Activated naive CD8-positive, alpha-beta T cell treated with anti-CD3 and anti-CD28 coated beads, Interleukin-2, amount 50 U/mL, for 24 hours (primary cell): Measurements from ENCODE around the gene PCNX2.
A peak's percentile ranks its signal among the peaks of the same experiment; 100 is the strongest.

Experiments
- ATAC-seq: fragments of 150-1000 bp; cut with Tn5 transposase; one replicate; pipeline ENCODE4 v1.10.0; 2021
- DNase-seq: peaks from one replicate; pipeline ENCODE4 v3.0.0; 2021
- H3K27ac Mint-ChIP-seq: one replicate; pipeline ENCODE4 v1.8.0; 2021; ENCODE audit warnings: mild to moderate bottlenecking, mixed read lengths
- H3K27me3 Mint-ChIP-seq: one replicate; pipeline ENCODE4 v1.8.0; 2021; ENCODE audit warnings: mixed read lengths
- H3K36me3 Mint-ChIP-seq: one replicate; pipeline ENCODE4 v1.8.0; 2021; ENCODE audit warnings: low read depth, mixed read lengths
- H3K4me1 Mint-ChIP-seq: one replicate; pipeline ENCODE4 v1.8.0; 2021; ENCODE audit warnings: mixed read lengths
- H3K4me3 Mint-ChIP-seq: one replicate; pipeline ENCODE4 v1.8.0; 2021; ENCODE audit warnings: mild to moderate bottlenecking, moderate library complexity, mixed read lengths
- H3K9me3 Mint-ChIP-seq: one replicate; pipeline ENCODE4 v1.8.0; 2021; ENCODE audit warnings: mixed read lengths

PCNX2 gene

DNA sequence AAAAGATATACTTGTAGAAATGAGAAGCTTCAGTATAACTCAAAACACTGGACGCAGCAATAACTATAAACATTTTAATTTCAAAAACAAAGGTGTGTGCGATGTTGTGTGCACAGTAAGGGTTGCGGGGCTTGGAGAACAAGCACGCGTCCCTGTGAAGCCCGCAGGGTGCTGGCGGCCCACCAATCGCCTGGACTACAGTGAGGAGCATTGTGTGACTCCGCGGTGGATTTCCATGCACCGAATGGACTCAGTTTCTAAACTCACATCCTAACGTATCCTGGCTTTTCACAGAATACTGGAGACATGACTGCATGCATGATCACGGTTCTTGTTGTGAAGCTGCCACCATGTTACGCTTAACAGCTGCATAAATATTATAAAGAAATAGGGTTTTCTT lies 312.1 kb downstream of the PCNX2 start:
- H3K27ac Mint-ChIP-seq = no peak overlapping the region
- H3K4me3 Mint-ChIP-seq = no peak overlapping the region
- H3K9me3 Mint-ChIP-seq = no peaks in the 10 kb centered on the region
- H3K36me3 Mint-ChIP-seq = peaks cover 9% of the 10 kb centered on the region
- no peaks in the 10 kb centered on the region for H3K27me3 Mint-ChIP-seq
- DNase-seq (no peak), ATAC-seq (no peak)
- peaks cover 6% of the 10 kb centered on the region for H3K4me1 Mint-ChIP-seq

DNA sequence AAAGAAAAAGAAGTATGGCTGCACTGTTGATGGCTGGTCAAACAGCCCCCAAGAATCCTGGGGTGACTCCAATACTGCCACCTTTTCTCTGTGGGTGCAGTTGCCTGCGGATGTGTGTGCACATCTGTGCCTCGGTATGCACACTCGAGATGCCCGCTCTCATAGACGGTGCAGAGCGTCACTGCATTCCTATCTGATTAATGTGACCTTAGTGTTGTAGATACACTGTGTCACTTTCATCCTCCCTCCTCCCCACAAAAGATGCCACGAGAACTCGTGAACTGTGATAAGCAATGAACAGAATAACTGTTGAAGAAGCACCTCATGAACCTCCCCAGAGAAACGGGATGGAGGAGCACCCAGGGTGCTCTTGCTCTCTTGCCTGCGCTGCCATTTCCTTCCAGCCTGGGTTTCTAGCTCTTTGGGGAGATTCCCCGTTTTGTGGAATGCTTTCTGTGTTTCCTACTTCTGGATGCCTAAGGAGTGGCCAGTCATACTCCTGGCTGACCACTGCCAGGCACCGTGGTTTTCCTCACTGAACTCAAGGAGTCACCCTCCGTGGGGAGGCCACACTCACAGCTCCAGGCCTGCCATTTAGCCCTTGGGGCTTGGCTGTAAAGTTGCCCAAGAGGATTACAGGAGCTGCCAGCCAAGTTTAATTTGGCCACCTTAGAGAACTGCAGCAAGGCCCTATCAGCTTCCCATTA lies 313.1 kb downstream of the PCNX2 start:
- Mint-ChIP-seq H3K9me3 (no peaks in the 10 kb centered on the region), H3K36me3 (peaks cover 14% of the 10 kb centered on the region), H3K4me1 (peaks cover 16% of the 10 kb centered on the region)

DNA sequence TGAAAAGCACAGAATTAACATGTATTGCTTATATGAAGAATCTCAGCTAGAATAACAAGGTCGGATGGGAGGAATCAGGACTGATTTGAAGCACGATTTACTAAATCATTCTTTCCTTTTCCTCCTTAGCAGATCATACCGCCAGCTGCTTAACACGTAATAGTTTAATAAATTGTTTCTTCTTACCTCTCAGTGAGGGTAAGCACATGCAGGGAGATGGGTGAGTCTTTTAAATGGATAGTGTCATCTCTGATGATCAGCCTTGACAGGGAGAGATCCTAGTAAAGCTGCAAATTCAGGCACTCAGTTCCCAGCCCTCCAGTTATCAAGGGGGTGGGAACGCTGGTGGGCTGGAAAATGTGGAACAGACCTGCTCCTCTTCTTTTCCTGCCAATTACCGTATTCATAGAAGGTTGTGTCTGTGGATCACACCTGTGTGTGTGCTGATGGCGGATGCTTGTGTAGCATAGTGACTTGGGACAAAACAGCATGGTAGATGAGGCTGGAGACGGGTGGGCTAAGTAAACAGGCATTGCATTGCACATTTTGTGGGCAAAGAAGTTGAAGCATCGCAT lies 314.5 kb downstream of the PCNX2 start:
- Mint-ChIP-seq H3K9me3 (no peaks in the 10 kb centered on the region), H3K27ac (no peak overlapping the region), H3K4me1 (peaks cover 16% of the 10 kb centered on the region), H3K27me3 (no peaks in the 10 kb centered on the region), H3K4me3 (no peak overlapping the region), H3K36me3 (peaks cover 19% of the 10 kb centered on the region)
- ATAC-seq = no peak
- no peak for DNase-seq

More for the DNA sequence above, 313.1 kb downstream of the PCNX2 start:
- DNase-seq = no peak
- no peak overlapping the region for H3K4me3 Mint-ChIP-seq
- ATAC-seq = no peak
- no peak overlapping the region for H3K27ac Mint-ChIP-seq
- H3K27me3 Mint-ChIP-seq = no peaks in the 10 kb centered on the region

DNA sequence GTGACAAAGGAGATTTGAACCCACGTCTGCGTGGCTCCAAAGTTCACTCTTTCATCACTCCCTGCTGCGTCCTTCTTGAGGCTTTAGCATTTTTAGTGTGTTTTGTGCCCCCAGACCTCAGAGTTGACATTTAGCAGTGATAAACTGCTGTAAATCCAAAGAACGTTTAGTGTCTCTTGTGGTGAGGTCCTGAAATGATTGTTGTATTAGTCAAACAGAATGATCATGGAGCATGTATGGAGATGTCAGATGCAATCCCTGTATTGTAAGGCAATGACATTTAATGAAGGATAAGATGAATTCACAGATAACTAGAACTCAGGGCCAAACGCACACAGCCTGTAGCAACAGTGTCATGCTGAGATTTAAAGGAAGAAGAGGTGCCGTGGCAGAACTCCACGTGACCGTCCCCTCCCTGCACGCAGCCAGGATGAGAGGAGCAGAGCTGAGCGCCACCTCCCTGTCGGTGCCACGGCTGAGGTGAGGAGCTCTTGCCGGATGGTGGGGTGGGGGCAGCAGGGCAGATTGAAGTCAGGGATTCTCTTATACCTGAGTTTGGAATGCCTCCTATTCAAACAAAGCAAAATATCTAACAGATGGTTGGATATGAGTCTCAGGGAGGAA lies 315.1 kb downstream of the PCNX2 start:
- H3K27ac Mint-ChIP-seq = no peak overlapping the region
- DNase-seq = no peak

DNA sequence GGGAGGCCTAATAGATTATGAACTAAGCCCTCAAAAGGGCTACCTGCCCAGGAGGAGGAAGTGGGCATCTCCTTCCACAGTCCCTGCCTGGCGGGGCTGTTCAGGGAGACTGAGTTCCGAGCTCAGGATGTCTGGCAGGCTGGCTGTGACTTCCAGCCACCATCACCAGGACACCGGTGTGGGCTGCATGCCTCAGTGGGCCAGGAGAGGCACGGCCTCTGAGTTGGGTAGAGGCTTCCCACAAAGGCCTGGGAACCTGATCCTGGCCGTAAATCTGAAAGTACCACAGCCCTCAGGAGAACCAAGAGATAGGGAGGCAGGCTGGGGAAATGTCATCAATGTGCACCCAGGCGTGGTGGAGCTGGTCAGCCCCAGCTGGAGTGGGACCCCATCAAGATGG lies 316.0 kb downstream of the PCNX2 start:
- no peak for DNase-seq
- Mint-ChIP-seq H3K4me3 (no peak overlapping the region), H3K36me3 (peaks cover 25% of the 10 kb centered on the region), H3K9me3 (no peaks in the 10 kb centered on the region), H3K27me3 (no peaks in the 10 kb centered on the region), H3K4me1 (peaks cover 16% of the 10 kb centered on the region), H3K27ac (no peak overlapping the region)
- ATAC-seq = no peak

More for the DNA sequence above, 315.1 kb downstream of the PCNX2 start:
- Mint-ChIP-seq H3K36me3 (peaks cover 19% of the 10 kb centered on the region), H3K9me3 (no peaks in the 10 kb centered on the region), H3K4me3 (no peak overlapping the region), H3K4me1 (peaks cover 16% of the 10 kb centered on the region), H3K27me3 (no peaks in the 10 kb centered on the region)
- ATAC-seq = no peak

DNA sequence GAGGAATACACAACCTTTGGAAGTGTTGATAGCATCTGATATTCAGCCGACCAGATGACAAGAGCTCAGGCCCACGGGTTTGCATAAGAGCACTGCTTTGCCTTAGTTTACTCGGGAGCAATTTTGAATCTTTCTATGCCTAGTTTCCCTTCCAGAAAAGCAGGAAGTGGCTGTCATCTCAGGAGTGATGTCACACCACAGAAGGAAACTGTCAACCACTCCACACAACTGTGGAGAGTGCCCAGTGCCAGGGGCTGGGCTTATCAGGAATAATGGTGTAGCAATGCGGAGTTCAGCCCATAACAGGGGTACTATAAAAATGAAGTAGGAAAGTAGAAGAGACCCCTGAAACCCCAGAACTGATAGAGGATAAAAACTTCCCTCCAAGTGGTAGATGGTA lies 316.7 kb downstream of the PCNX2 start:
- ATAC-seq = no peak
- peak overlapping the region; percentile 50 for H3K27ac Mint-ChIP-seq
- no peaks in the 10 kb centered on the region for H3K27me3 Mint-ChIP-seq
- peaks cover 5% of the 10 kb centered on the region for H3K9me3 Mint-ChIP-seq
- peaks cover 16% of the 10 kb centered on the region for H3K4me1 Mint-ChIP-seq
- no peak overlapping the region for H3K4me3 Mint-ChIP-seq
- H3K36me3 Mint-ChIP-seq = peaks cover 31% of the 10 kb centered on the region
- DNase-seq = no peak

DNA sequence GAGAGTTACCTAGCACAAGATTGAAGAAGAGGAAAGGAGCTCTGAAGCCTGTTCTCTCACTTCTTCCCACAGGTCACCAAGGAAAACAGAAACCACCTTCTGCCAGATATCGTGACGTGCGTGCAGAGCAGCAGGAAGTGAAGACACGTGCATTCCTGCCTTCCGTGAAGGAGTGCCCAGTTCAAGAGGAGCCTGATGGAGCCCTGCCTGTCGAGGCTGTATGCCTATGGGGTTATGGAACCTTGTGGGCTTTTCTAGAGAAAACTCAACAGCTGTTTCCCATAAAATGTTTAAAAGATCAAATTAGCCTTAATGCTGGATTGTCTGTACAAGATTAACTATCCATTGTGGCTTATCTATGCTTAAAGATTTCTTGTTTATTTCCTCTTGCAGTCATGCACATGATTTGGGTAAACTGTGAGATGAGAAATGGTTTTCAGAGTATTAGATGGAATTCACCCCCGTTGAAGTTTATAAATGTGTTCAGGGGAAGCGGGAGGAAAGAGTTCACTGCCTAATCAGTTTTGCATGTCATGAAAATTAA lies 317.4 kb downstream of the PCNX2 start:
- Mint-ChIP-seq H3K36me3 (peaks cover 36% of the 10 kb centered on the region), H3K9me3 (peaks cover 12% of the 10 kb centered on the region), H3K27me3 (no peaks in the 10 kb centered on the region), H3K27ac (peak overlapping the region; percentile 59), H3K4me3 (no peak overlapping the region), H3K4me1 (peaks cover 16% of the 10 kb centered on the region)
- ATAC-seq (peak; percentile 49), DNase-seq (no peak)

DNA sequence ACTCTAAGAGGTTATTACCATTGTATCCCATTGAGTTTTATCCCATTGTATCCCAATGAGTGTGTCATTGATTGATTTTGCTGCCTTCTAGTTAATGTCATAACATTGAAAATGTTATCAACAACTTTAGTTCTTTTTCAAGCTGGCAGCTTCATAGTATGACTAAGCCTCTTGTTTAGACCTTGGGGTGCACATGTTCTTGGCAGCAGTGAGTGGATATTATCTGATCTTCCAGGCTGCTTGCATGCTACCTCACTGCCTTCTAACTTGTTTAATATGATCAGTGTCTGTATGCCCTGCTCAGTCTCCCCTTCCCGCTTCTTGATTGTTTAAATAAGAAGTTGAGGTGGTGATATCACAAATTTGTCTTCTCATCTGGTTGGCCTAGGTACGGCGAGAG lies 320.6 kb downstream of the PCNX2 start:
- peaks cover 62% of the 10 kb centered on the region for H3K36me3 Mint-ChIP-seq

DNA sequence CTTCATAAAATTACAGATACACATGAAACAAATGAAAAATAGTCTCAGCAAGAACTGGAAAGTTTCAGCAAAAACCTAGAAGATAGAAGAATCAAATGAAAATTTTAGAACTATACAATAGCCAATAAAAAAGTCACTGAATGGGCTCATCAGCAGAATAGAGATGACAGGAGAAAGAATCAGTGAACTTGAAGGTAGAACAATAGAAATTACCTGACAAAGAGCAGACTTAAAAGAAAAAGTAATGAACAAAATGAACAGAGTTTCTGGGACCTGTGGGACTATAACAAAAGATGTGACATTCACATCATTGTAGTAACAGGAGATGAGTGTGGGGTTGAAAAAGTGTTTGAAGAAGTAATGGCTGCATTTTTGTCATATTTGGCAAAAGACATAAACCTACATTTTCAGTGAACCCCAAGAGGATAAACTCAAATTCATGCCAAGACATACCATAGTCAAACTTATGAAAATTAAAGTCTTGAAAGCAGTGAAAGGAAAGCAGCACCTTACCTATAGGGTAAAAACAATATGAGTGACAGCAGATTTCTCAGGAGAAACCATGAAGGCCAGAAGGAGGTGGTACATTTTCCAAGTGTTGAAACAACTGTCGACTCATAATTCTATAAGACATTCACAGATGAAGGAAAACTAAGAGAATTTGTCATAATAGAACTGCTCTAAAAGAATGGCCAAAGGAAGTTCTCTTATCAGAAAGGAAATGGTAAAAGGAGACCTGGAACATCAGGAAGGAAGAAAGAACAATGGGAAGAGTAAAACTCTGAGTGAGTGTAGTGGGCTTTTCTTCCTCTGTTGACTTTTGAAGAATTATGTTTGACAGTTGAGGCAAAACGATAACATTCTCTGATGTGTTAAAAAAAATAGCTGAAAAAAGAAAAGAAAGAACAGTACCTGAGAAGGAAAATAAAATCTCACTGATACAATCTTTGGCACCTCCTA lies 321.6 kb downstream of the PCNX2 start:
- Mint-ChIP-seq H3K27me3 (no peaks in the 10 kb centered on the region), H3K9me3 (peaks cover 24% of the 10 kb centered on the region), H3K36me3 (peaks cover 66% of the 10 kb centered on the region), H3K27ac (no peak overlapping the region), H3K4me1 (peaks cover 19% of the 10 kb centered on the region), H3K4me3 (no peak overlapping the region)
- ATAC-seq = no peak
- DNase-seq = no peak

More for the DNA sequence above, 320.6 kb downstream of the PCNX2 start:
- no peak overlapping the region for H3K4me3 Mint-ChIP-seq
- H3K27me3 Mint-ChIP-seq = no peaks in the 10 kb centered on the region
- DNase-seq (no peak), ATAC-seq (no peak)
- H3K9me3 Mint-ChIP-seq = peaks cover 24% of the 10 kb centered on the region
- H3K4me1 Mint-ChIP-seq = peaks cover 16% of the 10 kb centered on the region
- no peak overlapping the region for H3K27ac Mint-ChIP-seq

DNA sequence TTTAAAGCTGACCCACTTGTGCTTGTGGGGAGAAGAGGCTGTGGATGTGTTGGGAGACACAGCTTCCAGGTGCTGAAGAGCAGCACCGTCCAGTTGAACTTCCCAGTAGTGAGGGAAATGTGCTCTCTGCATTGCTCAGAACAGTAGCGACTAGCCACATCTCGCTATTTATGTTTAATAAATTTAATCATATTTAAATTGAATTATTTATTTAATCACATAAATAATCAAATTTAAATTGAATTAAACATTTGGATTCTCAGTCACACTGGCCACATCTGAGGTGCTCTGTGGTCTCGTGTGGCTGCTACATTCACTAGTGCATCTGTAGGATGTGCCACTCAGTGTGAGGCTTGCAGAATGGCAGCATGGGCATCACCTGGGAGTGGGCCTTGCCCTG lies 325.0 kb downstream of the PCNX2 start:
- H3K36me3 Mint-ChIP-seq = peaks cover 60% of the 10 kb centered on the region
- no peaks in the 10 kb centered on the region for H3K27me3 Mint-ChIP-seq
- no peak overlapping the region for H3K27ac Mint-ChIP-seq
- DNase-seq (no peak), ATAC-seq (no peak)
- H3K9me3 Mint-ChIP-seq = peaks cover 24% of the 10 kb centered on the region
- no peak overlapping the region for H3K4me3 Mint-ChIP-seq
- H3K4me1 Mint-ChIP-seq = peaks cover 9% of the 10 kb centered on the region

DNA sequence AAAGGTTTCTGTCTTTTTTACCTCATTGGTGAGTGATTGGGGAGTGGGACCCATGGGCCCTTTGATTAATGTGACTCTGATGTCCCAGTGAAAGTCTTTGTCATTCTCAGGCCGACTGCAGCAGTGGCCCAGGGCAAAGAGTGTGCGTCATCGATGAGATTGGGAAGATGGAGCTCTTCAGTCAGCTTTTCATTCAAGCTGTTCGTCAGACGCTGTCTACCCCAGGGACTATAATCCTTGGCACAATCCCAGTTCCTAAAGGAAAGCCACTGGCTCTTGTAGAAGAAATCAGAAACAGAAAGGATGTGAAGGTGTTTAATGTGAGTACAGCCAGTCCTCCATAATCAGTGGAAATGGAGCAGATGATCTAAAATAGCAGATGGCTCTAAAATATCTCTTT lies 325.7 kb downstream of the PCNX2 start:
- Mint-ChIP-seq H3K4me3 (no peak overlapping the region), H3K9me3 (peaks cover 24% of the 10 kb centered on the region), H3K36me3 (peaks cover 56% of the 10 kb centered on the region), H3K27me3 (no peaks in the 10 kb centered on the region), H3K27ac (no peak overlapping the region), H3K4me1 (peaks cover 16% of the 10 kb centered on the region)
- ATAC-seq (no peak), DNase-seq (no peak)

DNA sequence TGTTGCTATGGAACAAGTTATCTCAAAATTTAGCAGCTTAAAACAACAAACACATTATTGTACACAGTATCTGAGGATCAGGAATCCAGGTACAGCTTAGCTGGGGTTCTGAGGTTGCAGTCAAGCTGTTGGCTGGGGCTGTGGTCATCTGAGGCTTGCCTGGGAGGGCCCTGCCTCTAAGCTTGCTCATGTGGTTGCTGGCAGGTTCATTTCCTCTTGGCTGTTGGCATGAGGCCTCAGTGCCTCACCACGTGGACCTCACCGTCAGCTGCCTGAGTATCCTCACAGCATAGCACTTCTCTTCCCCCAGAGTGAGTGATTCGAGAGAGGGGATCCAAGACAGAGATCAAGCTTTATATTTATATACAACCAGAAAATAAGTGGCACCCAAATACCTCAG lies 326.6 kb downstream of the PCNX2 start:
- H3K36me3 Mint-ChIP-seq = peaks cover 53% of the 10 kb centered on the region
- peak; percentile 48 for ATAC-seq

DNA sequence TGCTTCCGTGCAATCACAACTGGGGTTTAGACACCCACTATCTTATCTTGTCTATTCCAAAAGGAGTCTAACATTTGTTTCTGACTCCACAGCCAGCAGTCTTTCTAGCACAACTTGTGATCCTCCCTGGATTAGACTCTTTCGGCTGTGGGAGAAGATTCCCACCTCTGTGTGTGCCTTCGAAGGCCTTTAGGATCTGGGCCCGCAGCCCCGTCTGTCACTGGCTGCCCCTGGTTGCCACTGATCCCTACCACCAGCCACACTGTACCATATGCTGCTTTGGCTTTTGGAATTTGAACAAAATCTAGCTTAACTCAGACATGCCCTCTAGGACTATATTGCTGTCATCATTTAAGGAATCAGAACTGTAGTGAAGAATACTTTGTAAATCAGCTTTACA lies 327.1 kb downstream of the PCNX2 start:
- Mint-ChIP-seq H3K4me3 (no peak overlapping the region), H3K9me3 (peaks cover 14% of the 10 kb centered on the region), H3K27me3 (no peaks in the 10 kb centered on the region), H3K27ac (no peak overlapping the region), H3K4me1 (peaks cover 23% of the 10 kb centered on the region), H3K36me3 (peaks cover 48% of the 10 kb centered on the region)
- DNase-seq = no peak
- no peak for ATAC-seq

More for the DNA sequence above, 326.6 kb downstream of the PCNX2 start:
- no peak overlapping the region for H3K4me3 Mint-ChIP-seq
- no peaks in the 10 kb centered on the region for H3K27me3 Mint-ChIP-seq
- peak overlapping the region; percentile 36 for H3K27ac Mint-ChIP-seq
- H3K9me3 Mint-ChIP-seq = peaks cover 20% of the 10 kb centered on the region
- DNase-seq = no peak
- H3K4me1 Mint-ChIP-seq = peaks cover 20% of the 10 kb centered on the region

DNA sequence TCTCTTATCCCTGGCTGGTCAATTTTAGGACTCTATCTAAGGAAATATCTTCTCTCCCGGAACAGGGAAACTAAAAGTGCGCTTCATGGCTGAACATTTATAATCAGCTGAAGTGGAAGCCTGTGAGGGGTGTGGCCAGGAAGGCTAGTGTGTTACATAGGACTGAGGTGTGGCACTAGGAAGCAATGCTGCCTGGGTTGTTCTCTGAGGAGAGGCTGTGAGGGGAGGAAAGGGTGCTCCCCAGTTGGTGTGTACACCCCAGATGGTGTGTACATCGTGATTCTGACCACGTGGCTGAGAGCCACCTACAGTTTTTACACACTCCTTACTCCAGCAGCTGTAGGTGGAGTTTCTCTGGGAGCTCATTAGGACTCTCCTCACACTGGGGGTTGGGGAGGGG lies 328.9 kb downstream of the PCNX2 start:
- H3K4me1 Mint-ChIP-seq = peaks cover 35% of the 10 kb centered on the region
- peaks cover 3% of the 10 kb centered on the region for H3K9me3 Mint-ChIP-seq
- H3K27ac Mint-ChIP-seq = no peak overlapping the region
- peaks cover 35% of the 10 kb centered on the region for H3K36me3 Mint-ChIP-seq
- ATAC-seq = no peak
- no peak for DNase-seq
- no peak overlapping the region for H3K4me3 Mint-ChIP-seq
- no peaks in the 10 kb centered on the region for H3K27me3 Mint-ChIP-seq
